Endothelial cell of umbilical vein (primary cell): Measurements from ENCODE around the gene SOHLH2. TPM values are rescaled to one million over a fixed set of nuclear protein-coding genes. Genes with fewer than 3 reads are reported as not detected.

ENCODE experiments used
- BruUV-seq: library from RNA; stranded (reverse); fragments of 400-500 nt; replicated peaks from 2 replicates; lab custom pipeline; 2021; lab: Mats Ljungman, UMichigan
- CTCF ChIA-PET: fragments of 300-600, 350-600 bp; sonication (Branson Sonifier 250); formaldehyde crosslinking; loops from one replicate; lab custom pipeline; 2021; ENCODE audit warnings: antibody characterized with exemption, inconsistent platforms; lab: Charles Lee
- POLR2A ChIA-PET: fragments of 300-600, 350-600 bp; sonication (Branson Sonifier 250); formaldehyde crosslinking; loops from one replicate; lab custom pipeline; 2021; ENCODE audit warnings: antibody characterized with exemption, inconsistent platforms; lab: Charles Lee
- DNase-seq: peaks from one replicate; pipeline ENCODE4 v3.0.0-alpha.2; 2011; ENCODE audit warnings: low read depth, low spot score
- FAIRE-seq: peaks from 2 replicates; lab custom pipeline; 2011; peaks lifted over from hg19 to GRCh38; lab: Jason Lieb, UNC
- H2AFZ ChIP-seq: 2 replicates; pipeline ENCODE4 v1.6.0; 2012; ENCODE audit warnings: low read depth, low read length, control low read depth, inconsistent platforms
- H3K27ac ChIP-seq: 2 replicates; pipeline ENCODE4 v1.5.1; 2011; ENCODE audit warnings: low read depth, mild to moderate bottlenecking, control low read depth, low read length, moderate library complexity; ENCODE audit not compliant: insufficient read depth
- H3K27me3 ChIP-seq, 2 experiments: 2 replicates each; pipeline versions ENCODE4 v1.6.0 to v1.6.1; 2011; ENCODE audit warnings: low read length in 2 of 2, mixed read lengths in 1 of 2; ENCODE audit not compliant: control insufficient read depth in 2 of 2, insufficient read depth in 2 of 2
- H3K36me3 ChIP-seq, 2 experiments: 2 replicates in 1 of 2; 3 replicates in 1 of 2; pipeline ENCODE4 v1.5.1; 2011; ENCODE audit warnings: low read length in 2 of 2, mild to moderate bottlenecking in 1 of 2, moderate library complexity in 1 of 2; ENCODE audit not compliant: control insufficient read depth in 2 of 2, insufficient read depth in 2 of 2; ENCODE audit errors: extremely low read depth in 1 of 2
- H3K4me1 ChIP-seq: 3 replicates; pipeline ENCODE4 v1.5.1; 2011; ENCODE audit warnings: mild to moderate bottlenecking, low read length; ENCODE audit not compliant: control insufficient read depth, insufficient read depth; ENCODE audit errors: extremely low read depth
- H3K4me2 ChIP-seq: 2 replicates; pipeline ENCODE4 v1.6.1; 2011; ENCODE audit warnings: low read length, control low read depth, mixed read lengths; ENCODE audit not compliant: insufficient read depth
- H3K4me3 ChIP-seq, 3 experiments: fragments of 200-600 bp in 1 of 3; sonication (generic), shearing (Covaris generic) in 1 of 3; replicated peaks in 1 of 3; 2 replicates each; pipeline ENCODE4 v1.5.1; 2011 to 2016; ENCODE audit warnings: control low read depth in 3 of 3, low read length in 3 of 3, mild to moderate bottlenecking in 2 of 3, inconsistent platforms in 1 of 3, low read depth in 1 of 3, moderate library complexity in 1 of 3; ENCODE audit not compliant: insufficient read depth in 1 of 3
- H3K79me2 ChIP-seq: 2 replicates; pipeline ENCODE4 v1.6.0; 2012; ENCODE audit warnings: low read length, inconsistent platforms; ENCODE audit not compliant: control insufficient read depth, insufficient read depth
- H3K9ac ChIP-seq: replicated peaks from 2 replicates; pipeline ENCODE3; 2011; ENCODE audit warnings: low read length, control low read depth; ENCODE audit not compliant: insufficient read depth; ENCODE audit errors: extremely low read depth
- H3K9me1 ChIP-seq: replicated peaks from 3 replicates; pipeline ENCODE4 v1.6.0; 2011; ENCODE audit warnings: mild to moderate bottlenecking, low read length; ENCODE audit not compliant: control insufficient read depth, insufficient read depth; ENCODE audit errors: extremely low read depth
- H3K9me3 ChIP-seq: replicated peaks from 2 replicates; pipeline ENCODE4 v1.5.1; 2012; ENCODE audit warnings: low read length, inconsistent platforms; ENCODE audit not compliant: control insufficient read depth, insufficient read depth
- H4K20me1 ChIP-seq: replicated peaks from 2 replicates; pipeline ENCODE3; 2011; ENCODE audit warnings: mild to moderate bottlenecking, low read length; ENCODE audit not compliant: control insufficient read depth, insufficient read depth; ENCODE audit errors: extremely low read depth
- EZH2 ChIP-seq: IDR thresholded peaks from 2 replicates; pipeline ENCODE4 v1.6.1; 2012; ENCODE audit warnings: borderline replicate concordance, low read depth, mild to moderate bottlenecking, moderate library complexity, low read length, inconsistent platforms; ENCODE audit not compliant: severe bottlenecking
- FOS ChIP-seq: IDR thresholded peaks from 2 replicates; pipeline ENCODE4 v1.6.1; 2011; ENCODE audit warnings: mild to moderate bottlenecking, low read length, moderate library complexity, borderline replicate concordance; ENCODE audit not compliant: insufficient read depth
- GATA2 ChIP-seq: IDR thresholded peaks from 2 replicates; pipeline ENCODE4 v1.7.0; 2011; ENCODE audit warnings: low read depth, mild to moderate bottlenecking, moderate library complexity, mixed read lengths, low read length; ENCODE audit not compliant: insufficient read length, insufficient read depth
- JUN ChIP-seq: IDR thresholded peaks from 2 replicates; pipeline ENCODE4 v1.6.1; 2011; ENCODE audit warnings: borderline replicate concordance, low read depth; ENCODE audit not compliant: insufficient read length, insufficient read depth
- MYC ChIP-seq: IDR thresholded peaks from one replicate; pipeline ENCODE4 v1.6.1; 2011; ENCODE audit warnings: mild to moderate bottlenecking, low read depth, low read length
- POLR2A ChIP-seq: IDR thresholded peaks from 2 replicates; pipeline ENCODE4 v1.6.1; 2012; ENCODE audit warnings: low read depth, mild to moderate bottlenecking, control low read depth, low read length
- POLR2AphosphoS5 ChIP-seq: IDR thresholded peaks from 2 replicates; pipeline ENCODE4 v1.6.1; 2012; ENCODE audit warnings: low read depth, mild to moderate bottlenecking, control low read depth, low read length, moderate library complexity; ENCODE audit not compliant: insufficient read depth
- dilution Hi-C: fragments of 300-500 bp; cut with MboI; formaldehyde crosslinking; loops from one replicate; pipeline ENCODE4 v1.15.0; 2019; ENCODE audit warnings: low sequenced_read_pairs; ENCODE audit not compliant: extremely low pct_ligation_motif_present
- intact Hi-C: fragments of 100-400 bp; cut with micrococcal nuclease; formaldehyde crosslinking; loops from one replicate; pipeline ENCODE4 v1.10.0; 2022
- polyA plus RNA-seq, 4 experiments: library from polyadenylated mRNA; depleted of rRNA in 3 of 4; stranded (reverse) in 3 of 4; unstranded in 1 of 4; fragments of >200 nt; gene quantifications; 2 replicates each; pipeline versions ENCODE4 v1.2.1 to v1.2.3, GENCODE V29; 2011 to 2012; ENCODE audit warnings: missing spikeins in 1 of 4
- total RNA-seq: library from RNA; stranded (reverse); gene quantifications from 2 replicates; pipeline ENCODE4 v1.2.3, GENCODE V29; 2021
- TF ChIP-seq, protein P1 (sequence below), 2 donors: IDR thresholded peaks; 1 replicate in 1 of 2; 2 replicates in 1 of 2; pipeline ENCODE4 v1.5.1; 2011; ENCODE audit warnings: low read length in 2 of 2, mild to moderate bottlenecking in 2 of 2, moderate library complexity in 2 of 2, control low read depth in 1 of 2, inconsistent platforms in 1 of 2, low read depth in 1 of 2; ENCODE audit not compliant: insufficient read depth in 1 of 2; ENCODE audit errors: extremely low read depth in 1 of 2
- TF ChIP-seq, protein P2 (sequence below): IDR thresholded peaks from 2 replicates; pipeline ENCODE4 v1.6.1; 2011; ENCODE audit not compliant: insufficient read depth, insufficient read length

The SOHLH2 gene
- total and polyA plus RNA-seq, 2 donors (not counting 3 experiments of a cell fraction or from before 2014, with no cell fraction given), result 0.11 to 0.55 TPM

DNA sequence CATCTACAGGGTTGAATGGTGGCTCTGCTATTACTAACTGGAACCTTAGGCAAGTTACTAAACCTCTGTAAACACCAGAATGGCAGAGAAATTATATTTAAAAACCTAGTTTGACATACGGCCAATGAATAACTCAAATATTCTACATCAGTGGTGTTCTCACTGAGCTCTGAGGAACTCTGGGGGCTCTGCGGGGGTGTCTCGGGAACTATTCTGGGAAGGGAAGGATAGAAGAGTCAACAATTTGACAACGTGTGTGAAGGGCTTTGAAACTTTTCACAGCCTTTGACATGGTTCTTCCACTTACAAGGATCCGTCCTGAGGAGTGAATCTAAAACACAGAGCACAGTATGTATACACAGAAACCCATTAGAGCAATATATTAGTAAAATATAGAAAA is 38.7 kb downstream of the SOHLH2 start:
- H3K4me3 ChIP-seq, result no peak overlapping the region
- no peak for FAIRE-seq
- no peak overlapping the region for H3K9ac ChIP-seq
- no peaks in the 10 kb centered on the region for H4K20me1 ChIP-seq
- H3K4me2 ChIP-seq, result no peak overlapping the region
- dilution Hi-C loops, result no loop called here
- H3K9me1 ChIP-seq, result no peaks in the 10 kb centered on the region
- no peaks in the 10 kb centered on the region for H3K4me1 ChIP-seq
- no peaks in the 10 kb centered on the region for H3K27me3 ChIP-seq
- H3K36me3 ChIP-seq, result no peaks in the 10 kb centered on the region
- no peaks in the 10 kb centered on the region for H3K79me2 ChIP-seq
- ChIA-PET POLR2A (no interaction called here), CTCF (no interaction called here)
- TF ChIP-seq, protein P1, sequence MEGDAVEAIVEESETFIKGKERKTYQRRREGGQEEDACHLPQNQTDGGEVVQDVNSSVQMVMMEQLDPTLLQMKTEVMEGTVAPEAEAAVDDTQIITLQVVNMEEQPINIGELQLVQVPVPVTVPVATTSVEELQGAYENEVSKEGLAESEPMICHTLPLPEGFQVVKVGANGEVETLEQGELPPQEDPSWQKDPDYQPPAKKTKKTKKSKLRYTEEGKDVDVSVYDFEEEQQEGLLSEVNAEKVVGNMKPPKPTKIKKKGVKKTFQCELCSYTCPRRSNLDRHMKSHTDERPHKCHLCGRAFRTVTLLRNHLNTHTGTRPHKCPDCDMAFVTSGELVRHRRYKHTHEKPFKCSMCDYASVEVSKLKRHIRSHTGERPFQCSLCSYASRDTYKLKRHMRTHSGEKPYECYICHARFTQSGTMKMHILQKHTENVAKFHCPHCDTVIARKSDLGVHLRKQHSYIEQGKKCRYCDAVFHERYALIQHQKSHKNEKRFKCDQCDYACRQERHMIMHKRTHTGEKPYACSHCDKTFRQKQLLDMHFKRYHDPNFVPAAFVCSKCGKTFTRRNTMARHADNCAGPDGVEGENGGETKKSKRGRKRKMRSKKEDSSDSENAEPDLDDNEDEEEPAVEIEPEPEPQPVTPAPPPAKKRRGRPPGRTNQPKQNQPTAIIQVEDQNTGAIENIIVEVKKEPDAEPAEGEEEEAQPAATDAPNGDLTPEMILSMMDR (IDR thresholded peaks at IDR 0.05; ENCODE audit: extremely low read depth in 1 of 2, insufficient read depth in 1 of 2, low read depth in 1 of 2, low read length in 2 of 2), result no peak
- TF ChIP-seq POLR2AphosphoS5, result no peak
- no peak for TF ChIP-seq POLR2A
- TF ChIP-seq, protein P2, sequence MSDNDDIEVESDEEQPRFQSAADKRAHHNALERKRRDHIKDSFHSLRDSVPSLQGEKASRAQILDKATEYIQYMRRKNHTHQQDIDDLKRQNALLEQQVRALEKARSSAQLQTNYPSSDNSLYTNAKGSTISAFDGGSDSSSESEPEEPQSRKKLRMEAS, result no peak
- TF ChIP-seq EZH2, result no peak
- TF ChIP-seq GATA2, result no peak
- TF ChIP-seq FOS, result no peak
- TF ChIP-seq JUN, result no peak
- no peak for TF ChIP-seq MYC
- no peaks in the 10 kb centered on the region for H3K9me3 ChIP-seq
- DNase-seq, result no peak
- no TSS peak for BruUV-seq
- H3K27ac ChIP-seq, result no peak overlapping the region
- intact Hi-C loops, result no loop called here
- no peak overlapping the region for H2AFZ ChIP-seq
